Bone marrow (tissue), 2 donors: ENCODE data around the gene SOX21.

Experiments used
- DNase-seq, 2 donors: peaks; one replicate each; lab custom pipeline; 2025; lab: John Stamatoyannopoulos, UW

Gene SOX21

DNA sequence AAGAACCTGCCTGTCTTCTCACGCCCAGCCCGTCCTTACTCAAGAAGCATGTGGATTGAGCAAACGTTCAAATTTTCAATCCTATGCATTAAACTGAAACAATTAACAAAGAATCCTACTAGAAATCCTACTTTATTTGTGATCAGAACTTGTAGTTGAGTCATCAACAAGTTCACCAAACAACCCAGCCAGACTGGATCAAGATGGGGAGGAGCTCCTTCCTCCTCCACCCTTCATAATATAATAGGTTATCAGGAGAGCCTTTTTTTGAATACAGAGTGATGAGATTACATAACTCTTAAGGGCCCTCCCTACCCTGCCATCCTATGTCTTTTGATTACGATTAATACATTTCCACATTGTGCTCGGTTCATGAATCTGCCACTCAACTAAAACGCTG is 32.7 kb downstream of the SOX21 start:
- DNase-seq: no peak

DNA sequence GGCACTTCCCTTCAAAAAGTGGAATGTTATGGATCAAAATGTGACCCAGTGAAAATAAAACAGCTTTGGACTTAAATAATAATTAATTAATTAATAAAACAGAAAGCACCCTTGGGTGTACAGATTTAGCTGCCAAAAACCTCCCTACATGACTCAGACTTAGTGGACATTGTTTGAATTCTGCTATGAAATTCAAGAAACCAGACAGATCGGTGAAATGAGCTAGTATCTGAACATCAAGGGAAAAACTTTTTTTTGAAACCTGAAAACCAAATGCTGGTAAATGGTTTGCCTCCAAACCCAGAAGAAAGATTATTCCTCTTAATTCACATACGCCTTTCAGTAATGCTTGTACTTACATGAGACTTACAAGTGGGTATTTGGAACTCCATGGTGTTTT is 33.5 kb downstream of the SOX21 start:
- no peak for DNase-seq

DNA sequence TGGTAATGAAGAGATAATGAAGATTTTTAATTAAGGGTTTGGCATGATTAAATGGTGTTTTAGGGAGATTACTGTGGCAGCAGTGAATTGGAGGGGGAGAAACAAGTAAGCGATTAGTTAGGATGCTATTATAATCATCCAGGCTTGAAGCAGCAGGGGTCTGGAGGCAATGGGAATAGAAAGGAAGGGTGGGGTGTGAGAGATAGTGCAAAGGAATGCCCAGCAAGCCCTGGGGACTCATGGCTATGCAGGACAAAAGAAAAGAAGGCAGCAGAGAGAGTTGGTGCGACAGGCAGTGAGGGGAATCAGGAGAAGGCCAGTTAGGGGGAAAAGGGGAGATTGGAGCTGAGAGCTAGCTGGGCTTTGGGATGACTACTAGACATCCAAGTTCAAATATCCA is 34.5 kb downstream of the SOX21 start:
- DNase-seq: no peak

DNA sequence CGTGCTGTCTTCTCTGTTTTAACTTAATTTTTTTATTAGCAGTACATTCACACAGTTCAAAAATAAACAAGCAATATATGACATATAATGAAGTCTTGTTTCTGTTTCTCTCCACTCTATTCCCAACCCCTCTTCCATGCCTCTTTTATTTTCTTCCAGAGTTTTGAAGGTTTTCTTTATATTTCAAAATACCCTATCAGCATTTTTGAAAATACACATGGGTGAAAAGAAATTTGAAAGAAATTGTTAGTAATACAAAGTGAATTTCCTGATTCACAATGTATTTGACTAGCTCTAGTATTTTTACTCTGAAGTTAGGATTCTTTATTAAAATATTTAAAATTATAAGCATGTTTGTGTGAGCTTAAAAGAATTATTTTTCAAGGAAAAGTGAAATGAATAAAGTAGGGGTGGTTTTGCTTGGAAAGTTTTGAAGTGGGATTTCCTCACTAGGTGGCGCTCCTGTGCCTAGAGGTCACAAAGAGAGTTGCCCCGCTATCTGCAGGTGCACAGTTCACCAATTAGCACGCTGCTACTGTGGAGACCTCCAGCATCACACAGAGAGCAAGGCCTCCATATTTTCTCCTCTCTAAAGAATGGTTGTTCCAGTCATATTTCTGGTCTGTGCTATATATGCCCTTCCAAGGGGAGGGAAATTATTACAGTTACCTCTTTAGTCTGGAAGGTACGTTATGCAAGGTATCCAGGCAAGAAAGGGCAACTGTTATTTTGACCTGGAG is 37.6 kb downstream of the SOX21 start:
- peak in 1 of 2 donors; percentile 17 for DNase-seq

DNA sequence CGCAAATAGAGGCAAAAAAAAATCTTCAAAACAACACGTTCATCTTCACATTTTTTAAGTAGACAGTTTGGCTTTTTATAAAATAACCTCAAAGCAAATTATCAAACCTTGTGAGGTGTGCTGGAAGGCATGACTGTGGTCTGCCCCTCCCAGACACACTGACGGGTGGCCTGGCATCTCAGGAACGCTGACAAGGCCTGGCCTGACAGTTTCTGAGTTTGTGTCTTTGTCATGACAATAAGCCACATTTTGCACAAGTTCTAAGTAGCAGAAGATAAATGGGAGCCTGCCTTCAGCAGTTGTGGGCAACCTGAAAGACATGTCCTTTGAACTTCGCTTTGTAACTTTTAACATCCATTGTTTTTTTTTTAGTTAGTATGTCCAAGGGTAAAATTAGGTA is 38.5 kb downstream of the SOX21 start:
- DNase-seq: no peak

DNA sequence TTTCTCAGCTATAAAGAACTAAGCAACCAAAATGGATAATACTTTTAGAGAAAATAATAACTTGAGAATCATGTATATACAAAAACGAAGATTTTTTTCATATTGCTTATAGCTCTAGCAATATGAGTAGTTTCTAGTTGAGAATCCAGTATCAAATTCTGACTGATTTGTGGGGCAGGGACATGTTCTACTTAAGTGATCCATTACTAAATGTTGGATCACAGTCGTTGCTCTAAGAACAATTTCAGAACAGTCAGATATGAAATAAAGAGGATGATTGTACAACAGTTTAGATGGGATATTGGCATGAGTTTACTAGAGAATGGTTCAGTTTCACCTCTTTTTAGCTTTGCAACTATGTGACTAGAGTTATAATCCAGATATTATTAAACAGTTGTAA is 39.9 kb downstream of the SOX21 start:
- DNase-seq: no peak

DNA sequence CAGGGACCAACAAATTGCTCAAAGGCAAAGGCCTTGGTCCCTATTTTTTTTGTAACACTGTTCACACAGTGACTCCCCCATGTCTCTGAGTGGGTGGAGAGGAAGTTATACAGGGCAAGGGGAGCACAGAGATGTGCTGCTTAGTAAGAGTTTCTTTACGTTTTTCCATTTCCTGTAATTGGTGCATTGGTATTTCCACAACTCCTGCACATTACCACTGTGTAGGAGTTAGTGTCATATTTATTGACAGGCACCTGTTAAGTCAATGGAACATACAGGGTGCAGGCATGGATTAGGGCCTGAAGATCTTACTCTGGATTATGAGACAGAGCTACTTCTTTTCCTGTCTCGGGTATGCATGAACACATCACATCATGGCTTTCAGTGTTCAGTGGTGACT is 45.2 kb downstream of the SOX21 start:
- DNase-seq: no peak

DNA sequence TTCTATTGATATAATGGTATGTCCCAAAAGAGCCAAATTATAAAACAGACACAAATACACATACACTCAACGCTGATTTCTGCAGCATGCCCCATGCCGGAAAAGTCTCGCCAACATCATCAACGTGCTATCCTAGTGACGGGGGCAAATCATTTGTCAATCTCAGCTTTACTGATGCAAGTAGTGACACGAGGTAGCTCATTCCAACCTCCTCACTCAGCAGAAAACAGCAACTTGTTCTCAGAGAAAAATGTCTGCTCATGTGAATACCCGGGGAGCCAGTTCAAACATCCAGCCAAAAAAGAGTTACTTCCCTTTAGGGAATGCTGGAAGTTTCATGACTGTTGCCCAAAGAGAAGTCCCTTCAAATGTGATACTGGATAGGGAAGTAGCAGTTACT is 46.3 kb downstream of the SOX21 start:
- DNase-seq: no peak

DNA sequence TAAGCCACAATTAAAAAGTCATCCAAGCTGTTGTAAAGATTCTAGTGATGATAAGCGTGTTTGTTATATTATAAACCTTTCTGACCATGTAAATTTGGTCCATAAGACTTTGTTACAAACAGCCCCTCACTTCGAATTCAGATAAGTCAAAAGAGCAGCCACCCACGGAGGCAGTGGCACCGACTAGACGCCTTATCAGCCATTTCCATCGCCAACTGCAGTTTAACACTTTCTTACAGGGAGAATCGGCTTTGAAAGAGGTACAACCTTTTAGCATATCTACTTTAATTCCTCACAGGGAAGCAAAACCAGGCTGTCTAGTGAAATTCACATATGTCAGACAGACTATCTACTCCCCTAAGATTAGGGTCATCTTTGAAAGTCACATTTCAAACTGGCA is 47.5 kb downstream of the SOX21 start:
- DNase-seq: no peak

DNA sequence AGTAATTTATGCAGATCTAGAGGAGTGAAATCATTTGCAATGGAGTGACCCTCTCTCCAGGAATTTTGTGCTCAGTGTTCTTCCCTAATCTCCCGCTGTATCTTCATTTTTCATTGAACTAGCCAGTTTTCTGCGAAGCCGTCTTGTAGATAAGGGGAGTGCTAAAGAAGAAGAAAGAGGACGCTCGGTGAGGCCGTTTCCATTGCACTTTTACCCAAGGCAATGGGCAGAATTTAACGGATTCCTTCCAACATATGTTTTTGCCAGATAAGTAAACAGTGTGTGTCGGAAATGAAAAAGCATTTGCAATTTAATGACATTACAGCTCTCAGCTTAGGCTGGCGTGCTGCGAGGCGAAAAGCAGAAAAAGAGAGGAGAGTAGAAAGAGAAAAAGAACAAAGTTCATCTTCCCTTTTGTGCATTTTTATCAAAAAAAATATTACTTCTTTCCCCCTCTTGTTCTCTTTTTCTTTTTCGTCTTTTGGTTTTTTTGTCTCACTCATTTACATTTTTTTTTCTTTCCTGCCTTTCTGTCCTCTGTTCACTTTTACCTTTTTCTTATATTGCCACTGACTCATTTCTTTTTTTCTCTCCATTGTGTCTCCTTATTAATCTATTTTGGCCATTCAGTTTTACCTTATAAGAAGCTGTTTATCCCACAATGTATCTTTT is 49.9 kb downstream of the SOX21 start:
- DNase-seq: no peak

DNA sequence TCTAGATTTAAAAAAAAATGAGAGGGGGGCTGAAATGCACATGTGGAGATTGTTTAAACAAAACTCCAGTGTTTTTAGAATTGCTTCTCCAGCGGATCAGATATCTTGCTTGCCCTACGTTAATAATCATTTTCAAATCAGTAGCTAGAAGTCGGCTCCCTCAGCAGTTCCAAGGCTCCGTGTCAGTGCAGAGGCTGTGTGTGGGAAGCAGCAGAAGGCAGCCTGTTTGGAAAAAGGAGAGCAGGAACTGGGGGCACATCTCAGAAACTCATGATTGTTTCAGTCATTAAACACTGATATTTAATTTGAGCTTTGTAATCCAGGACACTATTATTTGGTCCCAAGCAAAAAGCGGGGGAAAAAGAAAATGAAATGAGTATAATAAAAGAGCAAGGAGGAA is 50.9 kb downstream of the SOX21 start:
- no peak for DNase-seq

DNA sequence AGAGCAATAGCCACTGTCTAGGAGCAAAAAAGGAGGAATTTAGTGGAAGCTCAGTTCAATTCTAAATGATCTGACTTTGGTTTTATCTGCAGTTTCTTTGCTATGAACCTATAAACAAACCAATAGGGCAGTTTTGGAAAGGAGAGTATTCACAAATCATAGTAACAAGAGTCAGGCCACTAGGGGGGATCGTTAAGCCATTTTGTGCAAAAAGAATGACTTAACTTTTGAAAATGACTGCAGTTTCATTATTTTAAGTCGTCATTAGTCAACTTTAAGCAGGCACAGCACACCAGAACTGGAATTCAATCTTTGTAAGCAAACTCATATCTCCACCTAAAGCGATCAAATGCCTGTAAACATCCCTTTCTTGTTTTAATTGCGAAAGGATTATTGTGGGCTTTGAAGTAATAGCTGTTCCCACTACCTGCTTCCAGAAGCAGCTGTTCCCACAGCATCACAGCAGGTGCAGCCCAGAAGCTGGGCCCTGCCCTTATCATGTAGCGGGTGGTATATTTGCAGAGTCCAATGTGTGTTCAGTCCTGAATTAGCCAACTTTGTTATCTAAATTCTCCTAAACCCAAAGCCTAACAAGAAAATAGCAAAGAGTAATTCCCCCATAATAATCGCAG is 51.5 kb downstream of the SOX21 start:
- DNase-seq: no peak
